Duodenal mucosa (tissue), 2 donors: ENCODE data around the gene OR13C5.
"Not testable (repeated sequence)": the region's sequence is repeated elsewhere in the genome, so short reads cannot be mapped to it uniquely, and the experiment has no call there.

ENCODE experiments used
- H3K27ac ChIP-seq: one replicate; pipeline ENCODE4 v1.7.0; 2013; ENCODE audit warnings: low read depth, low read length
- H3K27me3 ChIP-seq, 2 donors: one replicate each; pipeline ENCODE4 v1.7.0; 2013; ENCODE audit warnings: low read length in 2 of 2, control low read depth in 1 of 2; ENCODE audit not compliant: insufficient read depth in 2 of 2, control insufficient read depth in 1 of 2
- H3K36me3 ChIP-seq, 2 donors: one replicate each; pipeline ENCODE4 v1.7.0; 2013; ENCODE audit warnings: low read length in 2 of 2, control low read depth in 1 of 2; ENCODE audit not compliant: insufficient read depth in 2 of 2, control insufficient read depth in 1 of 2
- H3K4me1 ChIP-seq, 2 donors: one replicate each; pipeline ENCODE4 v1.7.0; 2013; ENCODE audit warnings: low read length in 2 of 2, control low read depth in 1 of 2; ENCODE audit not compliant: insufficient read depth in 2 of 2, control insufficient read depth in 1 of 2
- H3K4me3 ChIP-seq, 2 donors: one replicate each; pipeline ENCODE4 v1.7.0; 2013; ENCODE audit warnings: low read length in 2 of 2, low read depth in 1 of 2
- H3K9ac ChIP-seq, 2 donors: one replicate each; pipeline ENCODE4 v1.7.0; 2013; ENCODE audit warnings: low read length in 2 of 2, low read depth in 1 of 2
- H3K9me3 ChIP-seq, 2 donors: one replicate each; pipeline ENCODE4 v1.7.0; 2013; ENCODE audit warnings: low read length in 2 of 2, control low read depth in 1 of 2; ENCODE audit not compliant: control insufficient read depth in 1 of 2

The OR13C5 gene, protein sequence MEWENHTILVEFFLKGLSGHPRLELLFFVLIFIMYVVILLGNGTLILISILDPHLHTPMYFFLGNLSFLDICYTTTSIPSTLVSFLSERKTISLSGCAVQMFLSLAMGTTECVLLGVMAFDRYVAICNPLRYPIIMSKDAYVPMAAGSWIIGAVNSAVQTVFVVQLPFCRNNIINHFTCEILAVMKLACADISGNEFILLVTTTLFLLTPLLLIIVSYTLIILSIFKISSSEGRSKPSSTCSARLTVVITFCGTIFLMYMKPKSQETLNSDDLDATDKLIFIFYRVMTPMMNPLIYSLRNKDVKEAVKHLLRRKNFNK

DNA sequence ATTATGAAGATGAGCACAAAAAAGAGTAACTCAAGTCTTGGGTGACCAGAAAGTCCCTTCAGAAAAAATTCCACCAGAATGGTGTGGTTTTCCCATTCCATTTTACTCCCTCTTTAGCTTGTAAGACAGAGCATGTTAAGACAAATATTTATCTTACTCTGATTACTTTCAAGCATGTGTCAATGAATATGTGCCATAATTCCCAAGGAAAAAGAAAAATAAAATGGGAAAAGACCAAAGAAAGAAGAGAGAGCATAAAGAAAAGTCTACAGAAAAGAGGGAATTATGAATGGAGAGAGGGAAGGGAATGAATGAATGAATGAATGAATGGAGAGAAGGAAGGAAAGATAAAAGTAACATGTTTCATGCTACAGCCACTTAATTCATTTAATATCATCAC is at the start of gene OR13C5:
TSS of gene OR13C5 (minus strand) at position 101 of the 400 bp plus-strand sequence. CDS start at position 101, 0 bp downstream.
- not testable (repeated sequence) for H3K27me3 ChIP-seq, H3K27ac ChIP-seq, H3K9me3 ChIP-seq, H3K4me3 ChIP-seq, H3K36me3 ChIP-seq, H3K9ac ChIP-seq, H3K4me1 ChIP-seq

DNA sequence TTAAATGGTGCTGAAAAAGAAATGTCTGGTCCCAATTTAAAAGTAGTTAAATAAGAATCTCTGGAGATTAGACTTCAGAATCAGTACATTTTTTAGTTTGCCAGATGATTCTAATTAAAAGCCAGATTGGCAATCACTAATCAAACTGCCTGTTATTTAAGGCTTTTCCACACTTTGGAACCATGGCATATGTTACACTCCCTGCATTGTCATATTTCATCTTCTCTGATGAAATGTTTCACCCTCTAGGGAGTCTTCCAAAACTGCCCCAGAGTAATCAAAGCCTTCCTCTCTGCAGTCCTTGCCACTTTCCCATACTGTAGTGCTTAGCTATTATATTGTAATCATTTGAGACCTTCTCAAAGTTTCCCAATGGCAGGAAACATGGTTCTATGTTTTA is 36.2 kb upstream of the OR13C5 start:
- Histone ChIP-seq H3K4me1 (no peaks in the 10 kb centered on the region), H3K9me3 (peaks cover 8 to 14% of the 10 kb centered on the region in 2 donors), H3K27me3 (no peaks in the 10 kb centered on the region), H3K27ac (no peak overlapping the region), H3K36me3 (no peaks in the 10 kb centered on the region), H3K9ac (no peak overlapping the region), H3K4me3 (no peak overlapping the region)

DNA sequence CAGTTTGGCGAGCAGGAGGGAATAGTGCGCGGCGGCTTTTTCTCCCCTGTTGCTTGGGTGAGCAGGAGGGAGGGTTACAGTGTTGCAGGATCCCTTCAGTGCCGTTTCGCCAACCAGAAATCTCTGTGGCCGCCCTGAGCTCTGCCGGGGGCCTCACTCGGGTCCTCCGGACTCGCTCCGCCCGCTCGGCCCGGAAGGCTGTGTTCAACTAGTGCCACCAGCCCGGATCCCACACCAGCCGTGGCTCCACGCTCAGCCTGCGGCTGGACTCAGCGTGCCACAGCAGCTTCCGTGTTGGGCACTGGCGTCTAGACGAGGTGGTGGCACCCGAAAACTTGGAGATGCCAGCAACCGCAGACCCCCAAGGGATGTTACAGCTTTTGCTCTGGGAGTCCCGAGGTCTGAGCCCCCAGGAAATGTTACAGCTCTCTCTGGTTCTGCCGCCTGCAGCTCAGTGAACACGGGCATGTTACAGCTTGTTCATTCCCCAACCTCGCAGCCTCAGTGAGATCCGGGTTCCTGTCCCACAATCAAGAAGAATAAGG is 34.8 kb upstream of the OR13C5 start:
- Histone ChIP-seq H3K9me3 (peaks cover 8 to 14% of the 10 kb centered on the region in 2 donors), H3K27ac (no peak overlapping the region), H3K36me3 (no peaks in the 10 kb centered on the region), H3K27me3 (no peaks in the 10 kb centered on the region), H3K4me1 (no peaks in the 10 kb centered on the region), H3K9ac (no peak overlapping the region), H3K4me3 (no peak overlapping the region)

DNA sequence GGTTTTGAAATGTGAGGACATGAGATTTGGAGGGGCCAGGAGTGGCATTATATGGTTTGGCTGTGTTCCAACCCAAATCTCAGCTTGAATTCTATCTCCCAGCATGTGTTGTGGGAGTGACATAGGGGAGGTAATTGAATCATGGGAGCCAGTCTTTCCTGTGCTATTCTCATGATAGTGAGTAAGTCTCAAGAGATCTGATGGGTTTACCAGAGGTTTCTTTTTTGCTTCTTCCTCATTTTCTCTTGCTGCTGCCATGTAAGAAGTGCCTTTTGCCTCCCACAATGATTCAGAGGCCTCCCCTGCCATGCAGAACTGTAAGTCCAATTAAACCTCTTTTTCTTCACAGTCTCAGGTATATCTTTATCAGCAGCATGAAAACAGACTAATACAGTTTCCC is 26.8 kb upstream of the OR13C5 start:
- H3K36me3 ChIP-seq, H3K9ac ChIP-seq, H3K4me3 ChIP-seq, H3K4me1 ChIP-seq, H3K27ac ChIP-seq, H3K9me3 ChIP-seq, H3K27me3 ChIP-seq: not testable (repeated sequence)

DNA sequence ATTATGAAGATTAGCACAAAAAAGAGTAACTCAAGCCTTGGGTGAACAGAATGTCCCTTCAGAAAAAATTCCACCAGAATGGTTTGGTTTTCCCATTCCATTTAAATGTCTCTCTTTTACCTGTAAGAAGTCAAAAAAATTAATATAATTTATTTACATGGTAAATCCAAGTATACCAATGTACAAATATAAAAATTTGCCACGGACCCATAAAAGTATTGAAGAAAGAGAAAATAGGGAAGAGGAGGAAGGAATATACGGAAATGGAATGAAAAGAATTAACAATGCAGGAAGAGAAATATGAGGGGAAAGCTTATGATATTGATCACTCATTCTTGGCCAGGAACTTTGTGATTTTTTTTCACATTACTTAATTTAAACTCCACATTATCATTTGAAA is 18.9 kb upstream of the OR13C5 start, which contains the start of gene OR13C9:
TSS of gene OR13C9 (minus strand) at position 101 of the 400 bp plus-strand sequence. CDS start at position 101, 0 bp downstream.
- H3K9ac ChIP-seq = no peak within 1 kb of the TSS
- no peak within 1 kb of the TSS for H3K27ac ChIP-seq
- H3K36me3 ChIP-seq = no peaks in the 10 kb centered on the region
- H3K27me3 ChIP-seq = no peaks in the 10 kb centered on the region
- no peaks in the 10 kb centered on the region for H3K4me1 ChIP-seq
- H3K9me3 ChIP-seq = no peaks in the 10 kb centered on the region
- no peak within 1 kb of the TSS for H3K4me3 ChIP-seq

DNA sequence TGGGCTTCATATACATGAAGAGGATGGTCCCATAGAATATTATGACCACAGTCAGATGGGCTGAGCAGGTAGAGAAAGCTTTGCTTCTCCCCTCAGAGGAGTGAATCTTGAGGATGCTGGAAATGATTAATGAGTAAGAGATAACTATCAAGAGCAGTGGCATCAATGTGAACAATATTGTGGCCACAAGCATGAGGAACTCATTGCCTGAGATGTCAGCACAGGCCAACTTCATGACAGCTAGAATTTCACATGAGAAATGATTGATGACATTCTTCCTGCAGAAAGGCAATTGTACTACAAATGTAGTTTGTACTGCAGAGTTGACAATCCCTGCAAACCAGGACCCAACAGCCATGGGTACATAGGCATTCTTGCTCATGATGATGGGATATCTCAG is 18.2 kb upstream of the OR13C5 start:
- no peak overlapping the region for H3K27ac ChIP-seq

DNA sequence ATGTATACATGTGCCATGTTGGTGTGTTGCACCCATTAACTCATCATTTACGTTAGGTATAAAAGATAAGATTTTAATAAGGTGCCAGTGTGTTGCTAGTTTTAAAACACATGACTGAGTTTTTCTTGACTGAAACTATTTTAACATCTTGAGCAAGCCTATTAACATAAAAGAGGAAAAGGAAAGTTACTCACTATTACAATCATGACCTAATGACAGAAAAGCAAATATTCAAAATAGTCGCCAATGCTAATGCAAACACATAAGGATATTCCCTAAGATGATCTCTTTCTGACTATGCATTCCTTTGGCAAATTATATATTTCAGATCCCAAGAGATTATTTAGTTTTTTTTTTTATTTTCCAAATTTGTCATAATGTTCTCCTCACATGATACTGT is 12.0 kb upstream of the OR13C5 start:
- Histone ChIP-seq H3K4me1 (no peaks in the 10 kb centered on the region), H3K36me3 (no peaks in the 10 kb centered on the region), H3K27me3 (no peaks in the 10 kb centered on the region), H3K9ac (no peak overlapping the region), H3K4me3 (no peak overlapping the region), H3K9me3 (no peaks in the 10 kb centered on the region), H3K27ac (no peak overlapping the region)

More for the DNA sequence above, 18.2 kb upstream of the OR13C5 start:
- Histone ChIP-seq H3K36me3 (no peaks in the 10 kb centered on the region), H3K4me3 (no peak overlapping the region), H3K4me1 (no peaks in the 10 kb centered on the region), H3K9ac (no peak overlapping the region), H3K9me3 (no peaks in the 10 kb centered on the region), H3K27me3 (no peaks in the 10 kb centered on the region)

DNA sequence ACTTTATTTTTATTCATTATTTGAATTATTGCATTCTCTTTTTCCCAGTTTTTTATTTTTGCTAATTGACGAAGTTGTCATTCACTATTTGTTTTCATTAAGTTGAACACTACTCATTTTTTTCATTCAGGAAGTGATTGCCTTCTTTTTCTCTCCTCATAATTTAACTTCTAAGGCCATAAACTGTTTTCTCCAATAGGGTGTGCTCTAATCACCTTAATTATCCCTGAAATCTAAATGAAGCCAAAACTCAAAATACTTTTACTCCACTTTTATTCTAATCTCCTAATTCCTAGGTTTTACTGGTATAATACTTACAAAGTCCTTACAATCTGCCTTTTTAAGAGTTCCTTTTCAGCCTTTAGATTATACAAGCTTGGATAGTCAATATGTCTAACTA is 9.1 kb upstream of the OR13C5 start:
- H3K27ac ChIP-seq = no peak overlapping the region
- no peaks in the 10 kb centered on the region for H3K4me1 ChIP-seq
- H3K9me3 ChIP-seq = no peaks in the 10 kb centered on the region
- no peak overlapping the region for H3K9ac ChIP-seq
- H3K4me3 ChIP-seq = no peak overlapping the region
- H3K36me3 ChIP-seq = no peaks in the 10 kb centered on the region
- no peaks in the 10 kb centered on the region for H3K27me3 ChIP-seq

DNA sequence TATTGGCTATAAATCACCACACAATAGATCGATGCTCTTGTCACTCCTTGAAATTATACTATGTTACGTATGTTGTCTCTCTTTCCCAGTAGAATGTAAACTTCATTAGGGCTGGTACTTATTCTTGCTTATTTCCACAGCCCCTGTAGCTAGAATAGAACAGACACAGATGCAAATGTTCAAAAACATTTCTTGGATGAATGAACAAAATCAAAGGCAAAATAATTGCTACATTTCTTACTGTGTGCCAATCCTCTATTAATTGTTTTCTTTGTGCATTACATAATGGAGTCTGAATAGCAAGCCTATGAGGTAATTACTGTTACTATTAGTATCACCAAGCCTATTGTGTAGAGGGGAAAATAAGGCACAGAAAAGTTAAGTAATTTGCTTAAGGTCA is 6.9 kb upstream of the OR13C5 start:
- Histone ChIP-seq H3K4me1 (no peaks in the 10 kb centered on the region), H3K9me3 (no peaks in the 10 kb centered on the region), H3K36me3 (no peaks in the 10 kb centered on the region), H3K9ac (no peak overlapping the region), H3K27me3 (no peaks in the 10 kb centered on the region), H3K27ac (no peak overlapping the region), H3K4me3 (no peak overlapping the region)

DNA sequence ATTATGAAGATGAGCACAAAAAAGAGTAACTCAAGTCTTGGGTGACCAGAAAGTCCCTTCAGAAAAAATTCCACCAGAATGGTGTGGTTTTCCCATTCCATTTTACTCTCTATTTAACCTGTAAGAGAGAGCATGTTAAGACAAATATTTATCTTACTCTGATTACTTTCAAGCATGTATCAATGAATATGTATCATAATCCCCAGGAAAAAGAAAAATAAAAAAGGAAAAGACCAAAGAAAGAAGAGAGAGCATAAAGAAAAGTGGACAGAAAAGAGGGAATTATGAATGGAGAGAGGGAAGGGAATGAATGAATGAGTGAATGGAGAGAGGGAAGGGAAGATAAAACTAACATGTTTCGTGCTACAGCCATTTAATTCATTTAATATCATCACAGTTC is 6.3 kb upstream of the OR13C5 start, which contains the start of gene OR13C2:
TSS of gene OR13C2 (minus strand) at position 101 of the 400 bp plus-strand sequence. CDS start at position 101, 0 bp downstream.
- H3K27ac ChIP-seq, H3K36me3 ChIP-seq, H3K4me1 ChIP-seq, H3K9ac ChIP-seq, H3K4me3 ChIP-seq, H3K9me3 ChIP-seq, H3K27me3 ChIP-seq: not testable (repeated sequence)
